SU-DHL-6 (cell line): ENCODE data around the gene POU6F2.

Experiments
- H2AFZ ChIP-seq: fragments of 200-600 bp; sonication (generic); 2 replicates; pipeline ENCODE4 v1.6.1; 2014; ENCODE audit warnings: low read depth, mild to moderate bottlenecking, moderate library complexity, mixed read lengths, antibody characterized with exemption, low read length; ENCODE audit not compliant: severe bottlenecking
- H3F3A ChIP-seq: fragments of 200-600 bp; shearing (Covaris generic); 2 replicates; pipeline ENCODE4 v1.6.0; 2016; ENCODE audit warnings: antibody characterized with exemption, mild to moderate bottlenecking; ENCODE audit not compliant: insufficient read depth
- H3K27ac ChIP-seq: fragments of 200-600 bp; sonication (generic); 2 replicates; pipeline ENCODE4 v1.5.1; 2016; ENCODE audit warnings: low read depth, mild to moderate bottlenecking, low read length, moderate library complexity, mixed read lengths
- H3K27me3 ChIP-seq: fragments of 200-600 bp; sonication (generic), shearing (Covaris generic); 2 replicates; pipeline ENCODE4 v1.6.0; 2014; ENCODE audit warnings: mild to moderate bottlenecking, low read length
- H3K36me3 ChIP-seq: fragments of 200-600 bp; sonication (generic); 2 replicates; pipeline ENCODE4 v1.6.1; 2014; ENCODE audit warnings: mild to moderate bottlenecking, low read length, mixed read lengths
- H3K4me2 ChIP-seq: fragments of 300-600, 200-600 bp; shearing (Covaris generic), sonication (generic); 2 replicates; pipeline ENCODE4 v1.6.0; 2014; ENCODE audit warnings: low read length, low read depth, mild to moderate bottlenecking; ENCODE audit not compliant: poor library complexity, severe bottlenecking
- H3K4me3 ChIP-seq: fragments of 200-600 bp; sonication (generic); 2 replicates; pipeline ENCODE4 v1.5.1; 2014; ENCODE audit warnings: antibody characterized with exemption, low read length, mild to moderate bottlenecking, mixed read lengths; ENCODE audit not compliant: insufficient read depth, poor library complexity, severe bottlenecking
- H3K79me2 ChIP-seq: fragments of 200-600 bp; sonication (generic); 2 replicates; pipeline ENCODE4 v1.6.1; 2014; ENCODE audit warnings: mild to moderate bottlenecking, low read length, moderate library complexity; ENCODE audit not compliant: insufficient read depth
- H3K9ac ChIP-seq: fragments of 200-600 bp; sonication (generic); 2 replicates; pipeline ENCODE4 v1.7.0; 2014; ENCODE audit warnings: mild to moderate bottlenecking, low read length
- H3K9me2 ChIP-seq: fragments of 200-600 bp; sonication (generic); replicated peaks from 2 replicates; pipeline ENCODE4 v1.6.1; 2014; ENCODE audit warnings: low read length; ENCODE audit not compliant: insufficient read depth
- H3K9me3 ChIP-seq: fragments of 200-600 bp; sonication (generic); 2 replicates; pipeline ENCODE4 v1.6.1; 2014; ENCODE audit warnings: low read length, mixed read lengths; ENCODE audit not compliant: insufficient read depth
- H4K20me1 ChIP-seq: fragments of 200-600 bp; sonication (generic); 2 replicates; pipeline ENCODE4 v1.6.1; 2014; ENCODE audit warnings: low read depth, mild to moderate bottlenecking, antibody characterized with exemption, low read length, moderate library complexity, mixed read lengths
- CTCF ChIP-seq: fragments of 200-600 bp; sonication (generic); IDR thresholded peaks from one replicate; pipeline ENCODE4 v1.5.1; 2017; ENCODE audit warnings: antibody characterized with exemption, mild to moderate bottlenecking, low read length, moderate library complexity; ENCODE audit not compliant: insufficient read depth, poor library complexity, severe bottlenecking
- EZH2phosphoT487 ChIP-seq: fragments of 200-600 bp; sonication (generic), shearing (Covaris generic); conservative IDR thresholded peaks from 2 replicates; pipeline ENCODE4 v1.6.1; 2018; ENCODE audit warnings: mild to moderate bottlenecking, antibody characterized with exemption, low read length, moderate library complexity, mixed read lengths

POU6F2 gene

GRCh38 chr7:39183796-39184195, 206.1 kb downstream of the POU6F2 start:
- Histone ChIP-seq H3K36me3 (no peaks in the 10 kb centered on the region), H3K4me3 (no peak overlapping the region), H3K27me3 (no peaks in the 10 kb centered on the region), H3F3A (no peaks in the 10 kb centered on the region), H3K9me3 (no peaks in the 10 kb centered on the region), H3K4me2 (no peak overlapping the region), H3K27ac (no peak overlapping the region), H3K79me2 (no peaks in the 10 kb centered on the region), H3K9me2 (no peaks in the 10 kb centered on the region), H2AFZ (no peak overlapping the region), H3K9ac (no peak overlapping the region), H4K20me1 (no peaks in the 10 kb centered on the region)
- no peak for TF ChIP-seq CTCF
- TF ChIP-seq EZH2phosphoT487 = no peak

- Histone ChIP-seq H3F3A (no peaks in the 10 kb centered on the region), H3K27me3 (no peaks in the 10 kb centered on the region), H3K4me2 (no peak overlapping the region), H2AFZ (no peak overlapping the region), H3K9ac (no peak overlapping the region), H3K9me3 (no peaks in the 10 kb centered on the region), H3K4me3 (no peak overlapping the region), H3K9me2 (no peaks in the 10 kb centered on the region), H4K20me1 (no peaks in the 10 kb centered on the region), H3K79me2 (no peaks in the 10 kb centered on the region), H3K27ac (no peak overlapping the region), H3K36me3 (no peaks in the 10 kb centered on the region)
- TF ChIP-seq CTCF (no peak), EZH2phosphoT487 (no peak)
Measured at GRCh38 chr7:39184391-39184790, 206.7 kb downstream of the POU6F2 start.

- no peaks in the 10 kb centered on the region for H4K20me1 ChIP-seq
- no peak overlapping the region for H3K27ac ChIP-seq
- H3K36me3 ChIP-seq = no peaks in the 10 kb centered on the region
- H2AFZ ChIP-seq = no peak overlapping the region
- no peaks in the 10 kb centered on the region for H3K9me2 ChIP-seq
- no peaks in the 10 kb centered on the region for H3K27me3 ChIP-seq
- H3K9me3 ChIP-seq = no peaks in the 10 kb centered on the region
- TF ChIP-seq EZH2phosphoT487 (no peak), CTCF (no peak)
- H3F3A ChIP-seq = no peaks in the 10 kb centered on the region
- no peak overlapping the region for H3K9ac ChIP-seq
- H3K79me2 ChIP-seq = no peaks in the 10 kb centered on the region
- no peak overlapping the region for H3K4me2 ChIP-seq
- H3K4me3 ChIP-seq = no peak overlapping the region
Measured at GRCh38 chr7:39186131-39186530, 208.4 kb downstream of the POU6F2 start.

- no peaks in the 10 kb centered on the region for H3K9me3 ChIP-seq
- no peaks in the 10 kb centered on the region for H3F3A ChIP-seq
- TF ChIP-seq CTCF (no peak), EZH2phosphoT487 (no peak)
- H3K4me3 ChIP-seq = no peak overlapping the region
- H4K20me1 ChIP-seq = no peaks in the 10 kb centered on the region
- H3K27me3 ChIP-seq = no peaks in the 10 kb centered on the region
- no peak overlapping the region for H3K9ac ChIP-seq
- H3K79me2 ChIP-seq = no peaks in the 10 kb centered on the region
- no peak overlapping the region for H3K4me2 ChIP-seq
- no peak overlapping the region for H2AFZ ChIP-seq
- no peaks in the 10 kb centered on the region for H3K36me3 ChIP-seq
- H3K27ac ChIP-seq = no peak overlapping the region
- H3K9me2 ChIP-seq = no peaks in the 10 kb centered on the region
Measured at GRCh38 chr7:39186671-39187070, 209.0 kb downstream of the POU6F2 start.
